Right lobe of liver (tissue), 6 donors: ENCODE measurements around the gene ICAM3. TPM values are rescaled to one million over a fixed set of nuclear protein-coding genes. Genes with fewer than 3 reads are reported as not detected.

Experiments used
- ATAC-seq, 4 donors: fragments of 200-7000 bp; cut with Tn5 transposase; one replicate each; pipeline ENCODE4 v1.9.1; 2020; ENCODE audit warnings: mild to moderate bottlenecking in 4 of 4, moderate library complexity in 4 of 4
- DNase-seq, 3 donors: peaks; one replicate each; pipeline ENCODE4 v3.0.0-alpha.2; 2020
- H3K27ac ChIP-seq, 3 donors: fragments of 200-600 bp; one replicate each; pipeline ENCODE4 v1.8.0; 2022
- H3K27me3 ChIP-seq, 2 donors: fragments of 200-600 bp; one replicate each; pipeline ENCODE4 v1.8.0; 2022
- H3K36me3 ChIP-seq, 4 donors: fragments of 200-600 bp; sonication (generic) in 1 of 4; one replicate each; pipeline versions ENCODE4 v1.5.1 to v1.8.0; 2017 to 2022; ENCODE audit warnings: control low read depth in 1 of 4
- H3K4me1 ChIP-seq, 4 donors: fragments of 200-600 bp; sonication (generic) in 1 of 4; one replicate each; pipeline versions ENCODE4 v1.5.1 to v1.8.0; 2017 to 2022; ENCODE audit warnings: control low read depth in 1 of 4
- H3K4me3 ChIP-seq, 3 donors: fragments of 200-600 bp; one replicate each; pipeline ENCODE4 v1.8.0; 2022
- H3K9me3 ChIP-seq, 4 donors: fragments of 200-600 bp; sonication (generic) in 1 of 4; one replicate each; pipeline versions ENCODE4 v1.5.1 to v1.8.0; 2017 to 2022; ENCODE audit warnings: control low read depth in 1 of 4
- POLR2A ChIP-seq: fragments of 450-650 bp; IDR thresholded peaks from one replicate; pipeline ENCODE4 v1.6.1; 2017; ENCODE audit warnings: antibody characterized with exemption, mild to moderate bottlenecking
- WGBS: methylation state at CpG from one replicate; pipeline ENCODE4 v1.1.6; 2018; ENCODE audit warnings: low coverage, low lambda C conversion rate; ENCODE audit not compliant: insufficient coverage; ENCODE audit errors: missing lambda C conversion rate; 5-methylcytosine and 5-hydroxymethylcytosine counted together
- intact Hi-C, 2 donors: fragments of 100-400 bp; cut with DNase I; formaldehyde crosslinking; loops; one replicate each; pipeline versions ENCODE4 v1.11.2 to v1.14.1; 2022
- total RNA-seq, 6 experiments: library from RNA; depleted of rRNA in 2 of 6; stranded (reverse); fragments of >200 nt in 2 of 6; fragmentation: NEBNext Ultra II Directional in 3 of 6; extraction: Animal tissue kit (Norgen Biotek cat#: 25700) in 3 of 6; gene quantifications; one replicate each; pipeline versions ENCODE4 v1.1.0 to v1.2.4, GENCODE V29; 2016 to 2023
- TF ChIP-seq, protein P1 (sequence below), 4 donors: fragments of 200-600 bp in 3 of 4; fragments of 450-650 bp in 1 of 4; IDR thresholded peaks; one replicate each; pipeline versions ENCODE4 v1.5.1 to v1.8.0; 2016 to 2022; ENCODE audit warnings: antibody characterized with exemption in 4 of 4, mild to moderate bottlenecking in 2 of 4
- donor health status: DM: no; HTN: yes; CAD: no.
- donor health status: DM: no; HTN: no; CAD: no.
- donor health status: DM: no; HTN: no; CAD: no.
- donor health status: DM: no; HTN: yes; CAD: no.
- donor health status: DM: no; HTN: yes; CAD: no.

ICAM3 gene
- total RNA-seq, 6 experiments from 2014 or later: 11.4 to 35.5 (median 22.4) TPM

GRCh38 chr19:10332965-10333757 lies 6.3 kb downstream of the ICAM3 start, which contains the start of gene RAVER1:
TSS of gene RAVER1 (minus strand) at chr19:10333529. CDS start at chr19:10333507, 22 bp downstream.
- DNase-seq: peak; percentile 99
- Histone ChIP-seq H3K9me3 (no peaks in the 10 kb centered on the region), H3K4me3 (peak within 1 kb of the TSS; percentile 90 to 94 (median 91)), H3K4me1 (peaks cover 0 to 25% (median 12%) of the 10 kb centered on the region in 4 donors), H3K36me3 (peaks cover 0 to 21% (median 14%) of the 10 kb centered on the region in 4 donors), H3K27ac (peak within 1 kb of the TSS; percentile 70 to 84 (median 74)), H3K27me3 (no peaks in the 10 kb centered on the region)
- peak; percentile 79 to 87 (median 82) for ATAC-seq
- under 1% methylated on average over 24 of the region's 82 CpGs for WGBS
- intact Hi-C loops: loop anchor here in 1 of 2 donors (10.0 kb wide), 1 partner anchor 52 kb away; the partner anchor contains the start of gene TYK2
- TF ChIP-seq, protein P1, sequence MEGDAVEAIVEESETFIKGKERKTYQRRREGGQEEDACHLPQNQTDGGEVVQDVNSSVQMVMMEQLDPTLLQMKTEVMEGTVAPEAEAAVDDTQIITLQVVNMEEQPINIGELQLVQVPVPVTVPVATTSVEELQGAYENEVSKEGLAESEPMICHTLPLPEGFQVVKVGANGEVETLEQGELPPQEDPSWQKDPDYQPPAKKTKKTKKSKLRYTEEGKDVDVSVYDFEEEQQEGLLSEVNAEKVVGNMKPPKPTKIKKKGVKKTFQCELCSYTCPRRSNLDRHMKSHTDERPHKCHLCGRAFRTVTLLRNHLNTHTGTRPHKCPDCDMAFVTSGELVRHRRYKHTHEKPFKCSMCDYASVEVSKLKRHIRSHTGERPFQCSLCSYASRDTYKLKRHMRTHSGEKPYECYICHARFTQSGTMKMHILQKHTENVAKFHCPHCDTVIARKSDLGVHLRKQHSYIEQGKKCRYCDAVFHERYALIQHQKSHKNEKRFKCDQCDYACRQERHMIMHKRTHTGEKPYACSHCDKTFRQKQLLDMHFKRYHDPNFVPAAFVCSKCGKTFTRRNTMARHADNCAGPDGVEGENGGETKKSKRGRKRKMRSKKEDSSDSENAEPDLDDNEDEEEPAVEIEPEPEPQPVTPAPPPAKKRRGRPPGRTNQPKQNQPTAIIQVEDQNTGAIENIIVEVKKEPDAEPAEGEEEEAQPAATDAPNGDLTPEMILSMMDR (IDR thresholded peaks at IDR 0.05): no peak
- TF ChIP-seq POLR2A: peak; percentile 76

DNA sequence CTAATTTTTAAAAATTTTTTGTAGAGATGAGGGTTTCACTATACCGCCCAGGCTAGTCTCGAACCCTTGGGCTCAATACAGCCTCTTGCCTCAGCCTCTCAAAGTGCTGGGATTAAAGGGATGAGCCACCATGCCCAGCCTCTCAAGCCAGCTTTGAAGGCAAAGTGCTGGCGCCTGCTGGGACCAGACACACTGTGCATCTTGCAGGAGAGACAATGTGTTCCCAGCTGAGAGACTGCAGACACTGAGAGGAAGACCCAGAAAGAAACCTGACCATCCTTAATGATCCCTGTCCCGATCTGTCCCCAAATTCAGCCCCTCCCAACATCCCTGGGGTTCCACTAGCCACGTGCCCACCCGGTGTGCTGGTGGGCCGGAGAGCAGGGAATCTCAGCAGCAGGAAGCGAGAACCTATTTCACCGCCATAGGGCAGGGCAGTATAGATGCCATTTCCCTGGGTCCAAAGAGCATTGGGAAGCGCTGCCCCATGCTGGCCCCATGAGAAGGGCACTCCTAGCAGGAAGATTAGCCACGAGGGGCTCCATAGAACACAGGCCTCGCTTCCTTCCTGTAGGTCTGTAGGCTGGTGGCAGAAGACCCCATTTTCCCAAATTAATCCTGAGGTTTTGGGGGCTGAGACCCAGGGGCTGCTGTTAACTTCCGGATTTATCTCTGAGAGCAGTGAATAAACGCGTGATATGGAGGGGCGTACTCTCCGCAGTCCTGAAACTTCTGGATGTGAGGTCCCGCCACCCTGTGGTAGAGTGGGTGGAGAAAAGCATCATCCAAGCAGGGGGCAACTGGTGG lies 7.1 kb downstream of the ICAM3 start:
- Histone ChIP-seq H3K36me3 (peaks cover 0 to 29% (median 20%) of the 10 kb centered on the region in 4 donors), H3K9me3 (no peaks in the 10 kb centered on the region), H3K4me3 (peak overlapping the region; percentile 90 to 94 (median 91)), H3K27ac (peak overlapping the region in 1 of 3 donors; percentile 74), H3K27me3 (no peaks in the 10 kb centered on the region), H3K4me1 (peaks cover 0 to 21% (median 9%) of the 10 kb centered on the region in 4 donors)
- DNase-seq (no peak), ATAC-seq (no peak)
- TF ChIP-seq, protein P1 (IDR thresholded peaks at IDR 0.05): no peak
- TF ChIP-seq POLR2A: no peak
- intact Hi-C loops: loop anchor here in 1 of 2 donors (10.0 kb wide), 1 partner anchor 52 kb away; the partner anchor contains the start of gene TYK2
- 35% methylated on average over 17 of the region's 18 CpGs for WGBS

DNA sequence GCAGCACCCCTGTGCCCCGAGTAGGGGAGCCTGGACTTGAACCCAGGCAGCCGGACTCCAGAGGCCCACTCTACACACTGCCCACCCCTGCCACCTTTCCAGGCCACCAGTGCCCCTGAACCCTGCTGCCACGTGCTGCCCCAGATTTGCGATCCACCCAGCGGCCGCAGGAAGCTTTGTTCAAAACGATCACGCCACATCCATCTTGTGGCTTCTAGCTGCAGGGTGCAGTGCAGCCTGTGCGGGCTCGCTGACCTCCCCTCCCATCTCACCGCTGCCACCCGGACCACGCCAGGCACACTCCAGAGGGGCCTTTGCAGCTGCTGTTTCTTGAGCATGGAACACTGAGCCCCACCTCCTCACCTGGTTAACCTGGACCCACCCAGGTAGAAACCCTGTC lies 9.9 kb downstream of the ICAM3 start:
- DNase-seq (no peak), ATAC-seq (no peak)
- Histone ChIP-seq H3K27me3 (no peaks in the 10 kb centered on the region), H3K4me3 (no peak overlapping the region), H3K27ac (no peak overlapping the region), H3K36me3 (peaks cover 0 to 49% (median 28%) of the 10 kb centered on the region in 4 donors), H3K4me1 (peaks cover 0 to 14% (median 6%) of the 10 kb centered on the region in 4 donors), H3K9me3 (no peaks in the 10 kb centered on the region)
- TF ChIP-seq, protein P1 (IDR thresholded peaks at IDR 0.05): no peak
- no peak for TF ChIP-seq POLR2A
- intact Hi-C loops: no loop called here
- 97% methylated on average over 5 of the region's 13 CpGs for WGBS

GRCh38 chr19:10328558-10329429 lies 10.6 kb downstream of the ICAM3 start:
- H3K36me3 ChIP-seq: peaks cover 0 to 57% (median 30%) of the 10 kb centered on the region in 4 donors

More at GRCh38 chr19:10328558-10329429, 10.6 kb downstream of the ICAM3 start:
- TF ChIP-seq, protein P1 (IDR thresholded peaks at IDR 0.05): no peak
- no peak for TF ChIP-seq POLR2A
- no peak for ATAC-seq
- H3K4me1 ChIP-seq: peaks cover 0 to 14% (median 6%) of the 10 kb centered on the region in 4 donors
- no peak overlapping the region for H3K4me3 ChIP-seq
- DNase-seq: peak in 1 of 3 donors; percentile 51
- H3K27ac ChIP-seq: no peak overlapping the region
- no CpG with 5 or more reads among the region's 41 CpGs for WGBS
- no peaks in the 10 kb centered on the region for H3K9me3 ChIP-seq
- intact Hi-C loops: no loop called here
- H3K27me3 ChIP-seq: no peaks in the 10 kb centered on the region
